Natural killer cell (primary cell): Measurements from ENCODE around the gene GALT. TPM values are rescaled to one million over a fixed set of nuclear protein-coding genes. Genes with fewer than 3 reads are reported as not detected.

Experiments
- ATAC-seq, 3 donors: fragments of 150-1000 bp in 2 of 3; fragments of 200-7000 bp in 1 of 3; cut with Tn5 transposase; 1 replicate in 1 of 3; 2 replicates in 2 of 3; pipeline ENCODE4 v1.10.0; 2021; ENCODE audit warnings: mild to moderate bottlenecking in 2 of 3, moderate library complexity in 2 of 3
- DNase-seq, 2 donors: peaks; one replicate each; pipeline versions ENCODE4 v3.0.0 to v3.0.0-alpha.2; 2013 to 2021; ENCODE audit warnings: mixed read lengths in 1 of 2
- H3K27ac ChIP-seq: one replicate; pipeline ENCODE4 v1.5.1; 2013; ENCODE audit warnings: mild to moderate bottlenecking, low read length
- H3K27me3 ChIP-seq: one replicate; pipeline ENCODE4 v1.6.1; 2013; ENCODE audit warnings: low read length; ENCODE audit not compliant: control insufficient read depth, insufficient read depth
- H3K36me3 ChIP-seq: one replicate; pipeline ENCODE4 v1.6.1; 2013; ENCODE audit warnings: low read length; ENCODE audit not compliant: control insufficient read depth, insufficient read depth
- H3K4me1 ChIP-seq: one replicate; pipeline ENCODE4 v1.6.1; 2013; ENCODE audit warnings: low read length; ENCODE audit not compliant: control insufficient read depth, insufficient read depth
- H3K4me3 ChIP-seq: one replicate; pipeline ENCODE4 v1.5.1; 2013; ENCODE audit warnings: low read length
- H3K9me3 ChIP-seq: one replicate; pipeline ENCODE4 v1.6.1; 2013; ENCODE audit warnings: low read length; ENCODE audit not compliant: control insufficient read depth, insufficient read depth
- H3K27ac Mint-ChIP-seq, 2 donors: one replicate each; pipeline ENCODE4 v1.8.0; 2022; ENCODE audit warnings: mild to moderate bottlenecking in 2 of 2, mixed read lengths in 2 of 2, moderate library complexity in 1 of 2
- H3K27me3 Mint-ChIP-seq, 2 donors: one replicate each; pipeline ENCODE4 v1.8.0; 2022; ENCODE audit warnings: low read depth in 2 of 2, mixed read lengths in 2 of 2
- H3K36me3 Mint-ChIP-seq: one replicate; pipeline ENCODE4 v1.8.0; 2022; ENCODE audit warnings: mixed read lengths
- H3K4me1 Mint-ChIP-seq, 2 donors: one replicate each; pipeline ENCODE4 v1.8.0; 2022; ENCODE audit warnings: mixed read lengths in 2 of 2
- H3K4me3 Mint-ChIP-seq: one replicate; pipeline ENCODE4 v1.8.0; 2022; ENCODE audit warnings: mild to moderate bottlenecking, moderate library complexity, mixed read lengths
- H3K9me3 Mint-ChIP-seq, 2 donors: one replicate each; pipeline ENCODE4 v1.8.0; 2022; ENCODE audit warnings: mixed read lengths in 2 of 2
- WGBS: methylation state at CpG from one replicate; pipeline ENCODE4 v1.1.7; 2013; ENCODE audit warnings: missing lambda C conversion rate; ENCODE audit not compliant: insufficient coverage; 5-methylcytosine and 5-hydroxymethylcytosine counted together
- intact Hi-C: fragments of 100-400 bp; cut with micrococcal nuclease; formaldehyde crosslinking; loops from one replicate; pipeline ENCODE4 v1.14.2; 2022
- total RNA-seq, 4 donors: library from RNA; stranded (reverse); fragments of 120-200 nt in 1 of 4; gene quantifications; one replicate each; pipeline versions ENCODE4 v1.2.3 to v1.2.4, GENCODE V29; 2013 to 2022
- TF ChIP-seq, protein P1 (sequence below): fragments of 200-600 bp; IDR thresholded peaks from one replicate; pipeline ENCODE4 v1.8.0; 2022; ENCODE audit warnings: antibody characterized with exemption

Gene GALT
- total RNA-seq, 3 donors from 2014 or later (not counting 1 experiment from before 2014, with no cell fraction given), result 81.9 to 118 (median 89.3) TPM

DNA sequence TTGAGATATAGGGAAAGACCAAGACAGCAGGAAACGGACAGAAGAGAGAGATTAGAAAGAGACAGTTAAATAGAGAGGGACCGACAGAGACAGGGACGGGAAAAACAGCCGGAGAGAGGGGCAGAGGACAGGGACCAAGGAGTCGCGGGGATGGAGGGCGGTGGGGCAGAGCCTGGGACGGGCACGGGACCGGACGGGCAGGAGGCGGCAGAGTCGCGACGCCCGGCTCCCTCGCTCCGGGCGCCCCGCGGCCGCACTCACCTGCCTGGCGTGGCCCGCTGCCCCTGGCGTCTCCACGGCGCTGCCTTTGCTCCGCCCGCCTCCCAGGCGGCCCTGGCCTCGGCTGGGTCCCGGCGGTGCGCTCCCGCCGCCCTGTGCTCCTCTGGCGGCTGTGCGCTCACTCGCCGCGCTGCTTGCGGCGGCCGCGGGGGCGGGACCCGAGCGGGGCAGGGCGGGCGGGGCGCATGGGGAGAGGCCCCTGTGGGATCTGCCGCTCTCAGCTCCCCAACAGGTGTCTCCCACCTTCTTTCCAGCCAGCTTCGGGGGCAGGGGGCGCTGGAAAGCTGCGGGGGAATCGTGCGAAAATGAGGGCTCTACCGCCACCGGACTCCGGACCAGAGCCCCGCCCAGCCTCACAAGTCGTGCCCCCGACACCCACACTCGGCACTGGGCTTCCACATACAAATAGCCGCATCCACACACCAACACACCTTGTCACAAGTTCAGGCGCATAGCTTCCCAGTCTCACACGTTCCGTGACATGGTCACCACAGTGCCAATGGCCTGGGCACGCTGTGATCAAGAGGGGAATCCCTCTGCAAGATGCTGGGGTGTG is 17.6 kb upstream of the GALT start, which contains the start of gene ARID3C:
Gene ARID3C (minus strand): TSS at position 411 of the 835 bp plus-strand sequence. CDS start 1,052 bp downstream, outside the sequence.
- ATAC-seq (peak; percentile 68 to 77 (median 71)), DNase-seq (peak; percentile 33 to 68)
- Mint-ChIP-seq H3K36me3 (peaks cover 8% of the 10 kb centered on the region), H3K27me3 (peaks cover 49 to 52% of the 10 kb centered on the region in 2 donors), H3K9me3 (no peaks in the 10 kb centered on the region), H3K4me3 (peak within 1 kb of the TSS; percentile 86), H3K27ac (peak within 1 kb of the TSS; percentile 1 to 51), H3K4me1 (peaks cover 16 to 21% of the 10 kb centered on the region in 2 donors)
- TF ChIP-seq, protein P1, sequence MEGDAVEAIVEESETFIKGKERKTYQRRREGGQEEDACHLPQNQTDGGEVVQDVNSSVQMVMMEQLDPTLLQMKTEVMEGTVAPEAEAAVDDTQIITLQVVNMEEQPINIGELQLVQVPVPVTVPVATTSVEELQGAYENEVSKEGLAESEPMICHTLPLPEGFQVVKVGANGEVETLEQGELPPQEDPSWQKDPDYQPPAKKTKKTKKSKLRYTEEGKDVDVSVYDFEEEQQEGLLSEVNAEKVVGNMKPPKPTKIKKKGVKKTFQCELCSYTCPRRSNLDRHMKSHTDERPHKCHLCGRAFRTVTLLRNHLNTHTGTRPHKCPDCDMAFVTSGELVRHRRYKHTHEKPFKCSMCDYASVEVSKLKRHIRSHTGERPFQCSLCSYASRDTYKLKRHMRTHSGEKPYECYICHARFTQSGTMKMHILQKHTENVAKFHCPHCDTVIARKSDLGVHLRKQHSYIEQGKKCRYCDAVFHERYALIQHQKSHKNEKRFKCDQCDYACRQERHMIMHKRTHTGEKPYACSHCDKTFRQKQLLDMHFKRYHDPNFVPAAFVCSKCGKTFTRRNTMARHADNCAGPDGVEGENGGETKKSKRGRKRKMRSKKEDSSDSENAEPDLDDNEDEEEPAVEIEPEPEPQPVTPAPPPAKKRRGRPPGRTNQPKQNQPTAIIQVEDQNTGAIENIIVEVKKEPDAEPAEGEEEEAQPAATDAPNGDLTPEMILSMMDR, result no peak
- peaks cover 48% of the 10 kb centered on the region for H3K27me3 ChIP-seq
- H3K4me1 ChIP-seq, result peaks cover 15% of the 10 kb centered on the region
- H3K9me3 ChIP-seq, result no peaks in the 10 kb centered on the region
- WGBS, result under 1% methylated on average over 69 of the region's 69 CpGs
- no peak within 1 kb of the TSS for H3K27ac ChIP-seq
- H3K4me3 ChIP-seq, result peak within 1 kb of the TSS; percentile 4
- no peaks in the 10 kb centered on the region for H3K36me3 ChIP-seq
- intact Hi-C loops, result no loop called here

DNA sequence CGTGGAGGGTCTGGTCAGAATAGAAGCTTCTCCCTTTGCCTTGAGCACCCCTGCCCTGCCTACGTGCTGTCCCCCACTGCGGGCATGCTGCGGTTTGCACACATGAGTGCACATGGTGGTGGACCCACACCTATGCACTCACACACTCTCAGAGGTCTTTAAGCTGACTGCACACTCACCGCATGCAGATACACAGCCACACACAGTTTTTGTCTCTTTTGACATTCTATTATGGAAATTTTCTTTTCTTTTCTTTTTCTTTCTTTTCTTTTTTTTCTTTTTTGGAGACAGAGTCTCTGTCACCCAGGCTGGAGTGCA is 17.0 kb upstream of the GALT start:
- Mint-ChIP-seq H3K9me3 (no peaks in the 10 kb centered on the region), H3K4me1 (peaks cover 14 to 24% of the 10 kb centered on the region in 2 donors), H3K4me3 (peak overlapping the region; percentile 82), H3K36me3 (peaks cover 8% of the 10 kb centered on the region), H3K27ac (peak overlapping the region in 1 of 2 donors; percentile 51), H3K27me3 (peaks cover 48 to 52% of the 10 kb centered on the region in 2 donors)
- Histone ChIP-seq H3K4me1 (peaks cover 12% of the 10 kb centered on the region), H3K4me3 (peak overlapping the region; percentile 4), H3K36me3 (no peaks in the 10 kb centered on the region), H3K9me3 (no peaks in the 10 kb centered on the region), H3K27me3 (peaks cover 42% of the 10 kb centered on the region), H3K27ac (no peak overlapping the region)
- no peak for DNase-seq
- intact Hi-C loops, result no loop called here
- ATAC-seq, result no peak
- 30% methylated on average over 5 of the region's 5 CpGs for WGBS
- TF ChIP-seq, protein P1, result no peak

DNA sequence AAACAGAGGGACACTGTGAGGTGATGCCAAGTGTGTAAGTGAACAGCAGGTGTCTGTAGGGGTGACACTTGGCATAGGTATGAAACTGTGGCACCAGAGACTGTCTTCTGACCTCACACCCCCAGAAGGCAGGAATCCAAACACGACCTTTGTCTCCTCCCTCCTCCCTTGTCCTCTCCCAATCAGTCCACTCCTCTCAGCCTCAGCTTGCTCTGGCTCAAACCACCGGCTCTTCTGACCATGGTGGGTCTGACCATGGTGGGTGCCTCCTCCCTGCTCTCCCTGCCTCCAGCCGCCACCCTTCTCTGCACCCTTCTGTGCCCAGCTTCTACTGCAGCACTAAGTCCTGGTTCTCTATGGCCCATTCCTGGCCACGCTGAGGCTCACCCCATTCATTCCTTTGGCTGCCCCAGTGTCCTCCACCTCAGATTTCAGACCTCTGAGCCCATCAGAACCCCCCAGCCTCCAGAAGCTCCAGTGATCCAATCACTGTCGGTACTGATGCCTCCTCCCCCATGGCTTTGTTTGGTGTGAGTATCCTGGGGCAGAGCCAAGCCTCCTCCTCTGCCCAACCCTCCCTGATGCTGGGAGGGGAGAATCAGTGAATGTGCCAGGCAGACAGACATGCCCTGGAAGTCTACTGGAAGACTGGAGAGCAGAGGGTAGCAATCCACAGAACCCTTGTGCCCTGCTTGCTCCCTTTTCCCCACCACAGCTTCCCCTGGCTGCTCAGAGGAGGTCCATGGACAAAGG is 15.9 kb upstream of the GALT start:
- Mint-ChIP-seq H3K4me3 (peak overlapping the region; percentile 43), H3K4me1 (peaks cover 18 to 28% of the 10 kb centered on the region in 2 donors), H3K9me3 (no peaks in the 10 kb centered on the region), H3K27me3 (peaks cover 44 to 51% of the 10 kb centered on the region in 2 donors), H3K27ac (peak overlapping the region in 1 of 2 donors; percentile 25), H3K36me3 (peaks cover 8% of the 10 kb centered on the region)
- no peaks in the 10 kb centered on the region for H3K9me3 ChIP-seq
- peaks cover 33% of the 10 kb centered on the region for H3K27me3 ChIP-seq
- no peak overlapping the region for H3K4me3 ChIP-seq
- DNase-seq (no peak), ATAC-seq (no peak)
- WGBS, result 56% methylated on average over 5 of the region's 5 CpGs
- H3K27ac ChIP-seq, result no peak overlapping the region
- intact Hi-C loops, result no loop called here
- TF ChIP-seq, protein P1, result no peak
- H3K4me1 ChIP-seq, result peaks cover 12% of the 10 kb centered on the region
- H3K36me3 ChIP-seq, result peaks cover 4% of the 10 kb centered on the region
